Stimulated activated CD8-positive, alpha-beta memory T cell treated with anti-CD3 and anti-CD28 coated beads, Interleukin-12 subunit alpha, Interleukin-12 subunit beta, amount 100 ng/mL, for 1 hour (primary cell): Measurements from ENCODE around the gene SMIM3.
"Not testable (repeated sequence)": the region's sequence is repeated elsewhere in the genome, so short reads cannot be mapped to it uniquely, and the experiment has no call there.

Experiments
- DNase-seq: peaks from one replicate; pipeline ENCODE4 v3.0.0-alpha.2; 2020; ENCODE audit warnings: low read depth

SMIM3 gene

DNA sequence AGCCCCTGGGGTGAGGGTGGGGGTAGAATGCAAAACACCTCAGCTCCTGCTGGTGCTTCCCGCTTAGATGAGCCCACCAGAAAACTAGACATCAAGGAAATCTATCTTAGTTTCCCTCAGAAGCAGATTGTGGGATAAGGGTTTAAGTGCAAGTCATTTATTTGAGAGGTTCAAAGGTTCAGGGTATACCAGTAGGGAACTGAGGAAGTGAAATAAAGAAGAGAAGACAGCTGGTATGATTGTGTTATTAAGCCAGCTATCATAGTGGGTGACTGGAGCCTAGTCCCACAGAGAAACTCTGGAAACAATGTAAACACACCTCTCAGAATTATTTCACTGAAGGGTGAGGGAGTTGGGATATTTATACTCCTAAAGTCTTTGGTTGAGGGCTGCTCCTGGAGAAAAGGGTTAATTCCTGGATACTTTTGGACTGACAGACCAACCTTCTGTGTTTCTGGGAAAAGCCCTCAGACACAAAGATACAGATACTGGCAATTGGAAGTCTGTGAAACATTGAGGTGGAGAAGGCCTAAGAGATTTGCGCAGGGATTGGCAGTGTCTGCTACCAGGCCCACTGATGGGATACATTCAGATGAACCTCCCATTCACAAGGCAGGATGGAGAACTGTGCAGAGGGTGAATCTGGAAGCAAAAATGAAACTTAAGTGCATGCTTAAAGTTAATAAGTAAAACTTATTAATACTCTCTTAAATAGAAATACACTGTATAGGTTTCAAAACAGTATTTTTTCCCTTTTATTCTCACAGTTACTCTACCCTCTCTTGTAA is 13.4 kb upstream of the SMIM3 start:
- no peak for DNase-seq

GRCh38 chr5:150765799-150766169 is 12.8 kb upstream of the SMIM3 start:
- DNase-seq: no peak

GRCh38 chr5:150766251-150766650 is 12.3 kb upstream of the SMIM3 start:
- no peak for DNase-seq

GRCh38 chr5:150771034-150771795 is 7.3 kb upstream of the SMIM3 start:
- no peak for DNase-seq

- no peak for DNase-seq
These were observed 4.4 kb upstream of the SMIM3 start for GRCh38 chr5:150774145-150774544.

DNA sequence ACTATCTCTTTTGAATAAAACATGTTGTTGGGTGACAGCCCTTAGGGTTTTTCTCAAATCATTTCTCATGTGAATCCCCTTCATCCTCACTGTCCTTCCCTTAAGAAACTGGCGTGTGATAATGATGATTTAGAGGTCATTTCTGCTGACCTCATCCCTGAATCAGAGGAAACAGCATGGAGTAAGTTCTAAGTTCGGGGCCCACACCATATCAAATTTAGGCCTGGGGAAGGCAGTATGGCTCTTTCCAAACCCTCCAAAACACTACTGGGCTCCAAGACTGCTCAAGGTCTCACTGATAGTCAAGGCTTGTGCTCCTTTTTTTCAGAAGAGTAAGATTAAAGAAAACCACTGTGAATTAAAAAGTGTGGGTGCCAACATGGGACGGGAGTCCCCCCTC is 872 bp upstream of the SMIM3 start:
- DNase-seq: no peak

DNA sequence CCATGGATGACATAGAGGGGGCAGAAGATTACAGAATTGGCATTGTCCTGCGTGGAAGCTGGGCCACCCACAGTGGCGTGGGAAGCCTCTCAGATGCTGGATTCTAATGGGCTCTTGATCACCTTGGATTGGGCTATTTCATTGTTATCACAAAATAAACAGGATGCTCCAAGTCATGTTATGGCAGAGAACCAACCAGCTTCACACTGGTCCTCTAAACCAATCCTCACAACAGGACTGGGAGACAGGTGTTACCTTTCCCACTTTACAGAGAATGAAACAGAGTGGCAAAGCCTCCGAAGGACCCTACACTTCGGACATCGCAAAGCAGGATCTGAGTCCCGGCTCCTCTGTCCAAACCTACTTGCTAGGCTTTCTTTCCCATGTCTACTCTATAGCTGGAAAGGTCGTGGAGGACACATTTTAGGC is 455 bp upstream of the SMIM3 start:
- DNase-seq: no peak

GRCh38 chr5:150779397-150780186 is 1.0 kb downstream of the SMIM3 start:
- DNase-seq: no peak

GRCh38 chr5:150780187-150780692 is 1.7 kb downstream of the SMIM3 start:
- DNase-seq: no peak

GRCh38 chr5:150780816-150781221 is 2.3 kb downstream of the SMIM3 start:
- DNase-seq: no peak

DNA sequence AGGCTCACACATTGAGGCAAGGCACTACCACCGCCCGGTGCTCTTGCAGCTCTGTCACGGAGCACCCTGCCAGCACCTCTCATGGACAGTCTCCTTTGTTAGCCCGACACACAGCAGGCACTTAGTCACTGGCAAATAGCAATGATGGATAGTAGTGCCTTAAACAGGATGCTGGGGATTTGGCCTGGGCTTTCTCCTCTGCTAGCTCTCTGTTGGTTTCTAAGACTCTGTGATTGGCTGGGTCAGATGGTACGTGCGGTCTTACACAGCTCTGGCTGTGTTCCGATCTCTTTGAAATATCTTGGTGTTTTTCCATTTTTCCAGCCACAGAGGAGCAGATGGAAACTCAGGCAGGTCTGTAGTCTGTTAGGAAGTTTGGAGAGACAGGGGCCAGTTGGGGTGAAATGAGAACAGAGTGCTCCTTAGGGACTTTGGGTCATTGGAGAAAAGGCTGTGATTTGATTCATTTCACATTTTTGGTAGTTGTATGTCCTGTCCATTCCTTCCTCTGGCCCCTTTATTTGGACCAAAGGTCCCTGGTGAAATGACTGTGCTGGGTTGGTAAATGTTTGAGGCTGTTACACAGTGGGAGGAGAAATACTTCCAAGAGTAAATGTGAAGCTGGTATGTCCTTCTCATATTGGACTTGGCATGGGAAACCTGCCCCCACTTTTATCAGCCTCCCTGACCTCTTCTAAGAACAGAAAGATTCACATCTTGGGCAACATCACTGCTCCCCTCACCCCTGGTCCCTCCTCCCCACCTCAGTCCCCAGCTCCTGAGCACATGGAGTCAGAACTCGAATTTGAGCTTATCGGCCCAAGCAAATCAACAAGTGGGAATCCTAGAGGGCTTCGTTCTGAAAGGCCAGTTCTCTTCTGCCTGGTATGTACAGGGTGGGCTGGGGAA is 3.4 kb downstream of the SMIM3 start:
- no peak for DNase-seq

DNA sequence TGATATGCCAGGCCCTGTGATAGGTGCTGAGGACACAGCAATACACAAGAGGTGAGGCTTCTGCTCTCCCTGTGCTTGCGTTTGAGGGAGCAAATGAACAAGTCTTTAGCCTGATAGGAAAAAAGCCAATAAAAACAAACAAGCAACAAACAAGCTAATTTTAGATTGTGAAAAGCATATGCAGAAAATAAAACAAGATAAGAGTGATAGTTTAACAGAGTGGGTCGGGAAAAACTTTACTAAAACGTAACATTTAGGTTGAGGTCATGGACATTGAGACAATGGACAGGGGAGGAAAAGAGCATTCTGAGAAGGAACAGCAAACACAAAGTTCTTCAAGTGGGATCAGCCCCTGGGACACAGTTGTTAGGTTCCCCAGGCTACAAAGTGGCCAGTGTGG is 4.3 kb downstream of the SMIM3 start:
- DNase-seq: no peak

DNA sequence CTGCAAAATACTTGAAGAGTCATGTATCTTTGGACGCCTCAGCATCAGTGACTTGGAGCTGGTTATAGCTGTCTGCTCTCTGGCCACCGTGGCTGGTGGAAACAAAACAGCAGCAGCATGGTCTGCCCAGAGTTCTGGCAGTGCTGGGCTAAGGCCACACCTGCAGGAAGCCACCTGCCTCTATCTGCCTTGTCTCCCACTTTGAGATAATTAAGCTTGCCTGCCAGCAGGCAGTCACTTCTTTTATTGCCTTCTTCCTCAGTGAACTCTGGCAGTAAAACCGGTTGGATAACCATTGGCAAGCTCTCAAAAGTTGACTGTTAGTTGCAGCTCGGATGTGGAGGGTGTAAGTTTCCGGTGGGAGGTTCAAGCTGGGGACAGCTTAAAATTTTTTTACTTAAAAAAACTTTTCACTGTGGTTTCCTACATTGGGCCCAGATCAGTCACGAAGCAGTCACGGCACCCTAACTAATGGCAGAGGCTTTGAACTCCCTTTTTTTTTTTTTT is 4.9 kb downstream of the SMIM3 start:
- peak; percentile 33 for DNase-seq

DNA sequence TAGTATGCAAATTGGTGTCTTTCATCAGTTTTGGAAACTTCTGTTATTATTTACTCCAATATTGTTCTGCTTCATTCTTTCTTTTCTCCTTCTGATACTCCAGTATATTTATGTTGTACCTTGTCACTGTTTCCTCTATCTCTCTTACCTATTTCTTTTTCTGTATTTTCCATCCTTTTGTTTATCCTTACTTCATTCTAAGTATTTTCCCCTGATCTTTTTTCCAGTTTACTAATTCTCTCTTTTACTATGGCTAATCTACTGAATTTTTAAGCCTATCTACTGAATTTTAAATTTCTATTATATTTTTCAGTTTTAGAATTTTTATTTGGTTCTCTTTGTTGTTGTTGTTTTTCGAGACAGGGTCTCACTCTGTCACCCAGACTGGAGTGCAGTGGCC is 7.4 kb downstream of the SMIM3 start:
- no peak for DNase-seq

- no peak for DNase-seq
These were observed 8.3 kb downstream of the SMIM3 start for GRCh38 chr5:150786876-150787275.

DNA sequence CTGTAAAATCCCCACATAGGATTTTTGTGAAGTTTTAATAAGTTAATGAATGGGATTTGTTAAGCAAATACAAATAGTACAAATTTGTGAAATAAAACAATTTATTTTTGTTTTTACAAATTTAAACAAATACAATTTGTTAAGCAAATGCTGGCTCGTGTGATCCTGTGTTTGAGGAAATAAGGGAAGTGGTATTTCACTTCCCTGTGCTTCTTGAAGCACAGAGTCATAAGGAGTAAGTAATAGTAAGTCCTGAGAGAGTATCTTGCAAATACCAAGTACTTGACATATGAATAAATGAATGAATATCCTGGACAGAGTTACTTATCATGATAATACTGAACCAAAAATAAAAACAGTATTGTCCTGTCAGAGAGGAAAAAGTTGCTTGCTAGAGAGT is 9.1 kb downstream of the SMIM3 start:
- no peak for DNase-seq

DNA sequence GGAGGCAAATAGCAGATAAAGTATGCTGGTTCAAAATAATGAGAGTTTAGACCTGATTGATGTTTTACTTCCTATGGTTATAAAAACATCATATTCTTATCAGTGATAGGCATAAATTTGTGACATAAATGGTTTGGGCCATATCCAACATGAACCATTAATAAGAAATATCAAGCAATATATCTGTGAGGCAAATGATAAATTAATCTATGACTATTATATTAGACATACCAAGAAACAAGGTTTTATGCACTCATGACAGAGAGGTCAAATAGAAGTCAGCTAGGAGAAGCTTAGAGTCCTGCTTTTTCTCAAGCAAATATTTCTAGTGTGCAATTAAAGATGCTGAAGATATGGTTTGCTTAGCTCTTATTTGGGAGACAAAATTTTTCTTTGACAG is 10.4 kb downstream of the SMIM3 start:
- DNase-seq: no peak

DNA sequence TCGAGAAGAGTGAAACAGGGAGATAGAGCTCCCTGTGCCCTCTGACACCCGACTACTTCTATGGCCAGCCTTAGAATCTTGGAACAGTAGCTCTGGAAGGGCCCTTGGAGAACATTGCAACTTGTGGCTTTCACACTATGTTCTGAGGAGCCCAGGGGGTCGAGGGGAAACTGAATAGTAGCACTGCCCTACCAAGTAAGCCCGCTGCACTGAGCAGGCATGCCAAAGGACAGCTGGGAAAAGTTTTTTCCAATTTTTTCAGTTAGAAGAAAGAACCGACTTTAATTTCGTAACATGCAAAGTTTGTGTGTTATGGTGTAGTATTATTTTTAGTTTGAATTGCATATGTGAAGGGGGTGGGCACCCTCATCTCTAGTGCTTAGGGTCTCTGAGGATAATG is 10.9 kb downstream of the SMIM3 start:
- no peak for DNase-seq

GRCh38 chr5:150789943-150790611 is 11.5 kb downstream of the SMIM3 start:
- DNase-seq: peak; percentile 44

DNA sequence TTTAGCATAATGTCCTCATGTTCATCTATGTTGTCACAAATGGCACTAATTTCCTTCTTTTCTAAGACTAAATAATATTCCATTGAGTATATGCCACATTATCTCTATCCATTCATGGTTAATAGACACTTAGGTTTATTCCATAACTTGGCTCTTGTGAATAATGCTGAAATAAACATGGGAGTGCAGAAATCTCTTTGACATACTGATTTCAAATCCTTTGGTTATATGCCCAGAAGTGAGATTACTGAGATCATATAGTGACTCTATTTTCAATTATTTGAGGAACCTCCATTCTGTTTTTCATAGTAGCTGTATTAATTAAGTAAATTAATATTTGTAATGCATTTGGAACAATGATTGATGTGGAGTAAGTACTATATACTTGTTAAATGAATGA is 13.0 kb downstream of the SMIM3 start:
- no peak for DNase-seq

- DNase-seq: not testable (repeated sequence)
These were observed 14.9 kb downstream of the SMIM3 start for GRCh38 chr5:150793423-150793888.
